ENCODE data around the gene ASF1B. TPM values are rescaled to one million over a fixed set of nuclear protein-coding genes. Genes with fewer than 3 reads are reported as not detected.

The ASF1B gene
- total and polyA plus RNA-seq, 12 donors = 0.48 to 17.2 (median 1.9) TPM

- H3K9me3 ChIP-seq (replicated peaks in 1 of 3) = no peaks in the 10 kb centered on the region
- no peaks in the 10 kb centered on the region for H3K27me3 ChIP-seq
- no peak overlapping the region for H3K27ac ChIP-seq
- no peak overlapping the region for H3K4me3 ChIP-seq
- H3K4me1 ChIP-seq (replicated peaks in 1 of 2) = peaks cover 4 to 24% of the 10 kb centered on the region in 2 donors
- 88 to 91% (median 89%) methylated on average over 11 to 12 of the region's 12 CpGs for WGBS, 4 donors
- no peak for DNase-seq
- no peak for TF ChIP-seq POLR2A (IDR thresholded peaks at IDR 0.05)
- TF ChIP-seq CTCF (IDR thresholded peaks at IDR 0.05) = no peak
- intact Hi-C loops (cut with DNase I) = no loop called here
- no peaks in the 10 kb centered on the region for H3K36me3 ChIP-seq (replicated peaks in 1 of 2)
These were observed 6.1 kb upstream of the ASF1B start for GRCh38 chr19:14142262-14143190.

GRCh38 chr19:14141041-14141440 is 4.7 kb upstream of the ASF1B start:
- Histone ChIP-seq H3K4me1 (replicated peaks in 1 of 2) (peaks cover 4 to 24% of the 10 kb centered on the region in 2 donors), H3K36me3 (replicated peaks in 1 of 2) (no peaks in the 10 kb centered on the region), H3K4me3 (no peak overlapping the region), H3K27ac (no peak overlapping the region), H3K27me3 (no peaks in the 10 kb centered on the region), H3K9me3 (replicated peaks in 1 of 3) (no peaks in the 10 kb centered on the region)
- intact Hi-C loops (cut with DNase I) = no loop called here
- 93 to 96% (median 93%) methylated on average over 8 of the region's 8 CpGs for WGBS, 4 donors
- DNase-seq = no peak
- TF ChIP-seq POLR2A (IDR thresholded peaks at IDR 0.05) = no peak
- TF ChIP-seq CTCF (IDR thresholded peaks at IDR 0.05) = no peak

- Histone ChIP-seq H3K9me3 (replicated peaks in 1 of 3) (no peaks in the 10 kb centered on the region), H3K4me3 (no peak overlapping the region), H3K27me3 (no peaks in the 10 kb centered on the region), H3K27ac (peak overlapping the region in 3 of 5 donors; percentile 31 to 67 (median 66)), H3K36me3 (replicated peaks in 1 of 2) (no peaks in the 10 kb centered on the region), H3K4me1 (replicated peaks in 1 of 2) (peaks cover 4 to 24% of the 10 kb centered on the region in 2 donors)
- intact Hi-C loops (cut with DNase I) = loop anchor here in 1 of 2 donors (10.0 kb wide), 1 partner anchor 55 kb away; the partner anchor contains the start of gene C19orf67
- peak in 4 of 7 donors; percentile 44 to 74 (median 60) for DNase-seq
- TF ChIP-seq POLR2A (IDR thresholded peaks at IDR 0.05) = no peak
- TF ChIP-seq CTCF (IDR thresholded peaks at IDR 0.05) = no peak
- 48 to 60% (median 58%) methylated on average over 9 of the region's 9 CpGs for WGBS, 4 donors
These were observed 3.6 kb upstream of the ASF1B start for GRCh38 chr19:14139944-14140343.

GRCh38 chr19:14138576-14139265 is 2.3 kb upstream of the ASF1B start:
- Histone ChIP-seq H3K4me3 (no peak overlapping the region), H3K27ac (peak overlapping the region in 3 of 5 donors; percentile 23 to 67 (median 66)), H3K9me3 (replicated peaks in 1 of 3) (no peaks in the 10 kb centered on the region), H3K27me3 (no peaks in the 10 kb centered on the region), H3K36me3 (replicated peaks in 1 of 2) (no peaks in the 10 kb centered on the region), H3K4me1 (replicated peaks in 1 of 2) (peaks cover 4 to 24% of the 10 kb centered on the region in 2 donors)
- 72 to 82% (median 80%) methylated on average over 9 of the region's 9 CpGs for WGBS, 4 donors
- TF ChIP-seq CTCF (IDR thresholded peaks at IDR 0.05) = no peak
- DNase-seq = no peak
- intact Hi-C loops (cut with DNase I) = loop anchor here in 1 of 2 donors (10.0 kb wide), 1 partner anchor 54 kb away; the partner anchor contains the start of gene C19orf67

Measured in adrenal gland (tissue), 12 donors.